HCT116 (cell line): ENCODE measurements around the gene KCNA3. TPM values are rescaled to one million over a fixed set of nuclear protein-coding genes. Genes with fewer than 3 reads are reported as not detected.

Source experiments
- ATAC-seq: fragments of 200-7000 bp; cut with Tn5 transposase; 2 replicates; pipeline ENCODE4 v1.9.1; 2020; ENCODE audit warnings: mild to moderate bottlenecking, moderate library complexity
- BruUV-seq: library from RNA; stranded (reverse); fragments of 400-500 nt; replicated peaks from 2 replicates; lab custom pipeline; 2021; lab: Mats Ljungman, UMichigan
- CTCF ChIA-PET: fragments of 300-600 bp; sonication (Branson Sonifier 250); formaldehyde crosslinking; loops from one replicate; lab custom pipeline; 2021; ENCODE audit warnings: antibody characterized with exemption; lab: Charles Lee
- POLR2A ChIA-PET: fragments of 300-600, 350-600 bp; sonication (Branson Sonifier 250); formaldehyde crosslinking; loops from one replicate; lab custom pipeline; 2021; ENCODE audit warnings: antibody characterized with exemption; lab: Charles Lee
- RAD21 ChIA-PET, 2 experiments: fragments of 300-600 bp; sonication (Branson Sonifier 250); formaldehyde crosslinking; loops; one replicate each; lab custom pipeline; 2023; ENCODE audit warnings: low total read pairs in 2 of 2; ENCODE audit not compliant: uncharacterized antibody in 2 of 2, unreplicated experiment in 2 of 2, low non-redundant PET in 1 of 2; lab: Charles Lee
- DNase-seq: peaks from one replicate; pipeline ENCODE4 v3.0.0-alpha.2; 2010; ENCODE audit warnings: low read depth, low spot score
- H2AFZ ChIP-seq: fragments of 200-600 bp; shearing (Covaris generic), sonication (generic); 2 replicates; pipeline ENCODE4 v1.6.1; 2017; ENCODE audit warnings: low read depth, mixed run types, mixed read lengths, antibody characterized with exemption, low read length; ENCODE audit not compliant: poor library complexity, severe bottlenecking
- H3K27ac ChIP-seq: 2 replicates; pipeline ENCODE4 v1.5.1; 2012; ENCODE audit warnings: low read depth, low read length
- H3K27me3 ChIP-seq: fragments of 200-600 bp; sonication (generic); 2 replicates; pipeline ENCODE4 v1.6.1; 2016; ENCODE audit warnings: mixed run types, low read length, mixed read lengths; ENCODE audit not compliant: insufficient read depth
- H3K36me3 ChIP-seq, 2 experiments: fragments of 200-500 bp in 1 of 2; fragments of 200-600 bp in 1 of 2; sonication (Bioruptor generic) in 1 of 2; sonication (generic) in 1 of 2; 2 replicates each; pipeline versions ENCODE4 v1.5.1 to v1.6.1; 2014 to 2016; ENCODE audit warnings: low read length in 2 of 2, inconsistent platforms in 1 of 2, mixed read lengths in 1 of 2, mixed run types in 1 of 2; ENCODE audit not compliant: insufficient read depth in 2 of 2, control insufficient read depth in 1 of 2
- H3K4me1 ChIP-seq, 2 experiments: fragments of 200-600 bp in 1 of 2; sonication (generic) in 1 of 2; 2 replicates each; pipeline versions ENCODE4 v1.5.1 to v1.6.1; 2012 to 2017; ENCODE audit warnings: low read length in 2 of 2, inconsistent platforms in 1 of 2, mild to moderate bottlenecking in 1 of 2, mixed read lengths in 1 of 2, mixed run types in 1 of 2, moderate library complexity in 1 of 2; ENCODE audit not compliant: insufficient read depth in 2 of 2, control insufficient read depth in 1 of 2
- H3K4me2 ChIP-seq: fragments of 200-600 bp; sonication (generic); 2 replicates; pipeline ENCODE4 v1.6.1; 2017; ENCODE audit warnings: mixed run types, low read length, mixed read lengths
- H3K4me3 ChIP-seq, 2 experiments: fragments of 200-600 bp in 1 of 2; sonication (generic) in 1 of 2; replicated peaks in 1 of 2; 2 replicates each; pipeline ENCODE4 v1.5.1; 2011 to 2016; ENCODE audit warnings: low read length in 2 of 2, control low read depth in 1 of 2, low read depth in 1 of 2, mild to moderate bottlenecking in 1 of 2, mixed read lengths in 1 of 2, mixed run types in 1 of 2
- H3K79me2 ChIP-seq: fragments of 200-600 bp; sonication (generic); 2 replicates; pipeline ENCODE4 v1.6.1; 2017; ENCODE audit warnings: mild to moderate bottlenecking, mixed run types, low read length, moderate library complexity, mixed read lengths; ENCODE audit not compliant: insufficient read depth
- H3K9ac ChIP-seq: fragments of 200-600 bp; sonication (generic); 2 replicates; pipeline ENCODE4 v1.6.1; 2016; ENCODE audit warnings: low read length, mixed read lengths
- H3K9me2 ChIP-seq: fragments of 200-600 bp; sonication (generic), shearing (Covaris generic); 2 replicates; pipeline ENCODE4 v1.6.1; 2017; ENCODE audit warnings: mixed run types, mild to moderate bottlenecking, moderate library complexity; ENCODE audit not compliant: insufficient read depth
- H3K9me3 ChIP-seq, 2 experiments: fragments of 200-500 bp in 1 of 2; fragments of 200-600 bp in 1 of 2; sonication (Bioruptor generic) in 1 of 2; sonication (generic) in 1 of 2; 2 replicates each; pipeline ENCODE4 v1.6.1; 2014 to 2017; ENCODE audit warnings: low read length in 2 of 2, mixed read lengths in 2 of 2, inconsistent platforms in 1 of 2, low read depth in 1 of 2, mild to moderate bottlenecking in 1 of 2, mixed run types in 1 of 2, moderate library complexity in 1 of 2; ENCODE audit not compliant: control insufficient read depth in 1 of 2, insufficient read depth in 1 of 2
- H4K20me1 ChIP-seq: fragments of 200-600 bp; sonication (generic), shearing (Covaris generic); 2 replicates; pipeline ENCODE4 v1.6.1; 2017; ENCODE audit warnings: mixed run types, mild to moderate bottlenecking, moderate library complexity; ENCODE audit not compliant: insufficient read depth
- EGR1 ChIP-seq: IDR thresholded peaks from 2 replicates; pipeline ENCODE4 v1.6.1; 2012; ENCODE audit warnings: low read depth
- EZH2 ChIP-seq: fragments of 200-600 bp; sonication (generic); IDR thresholded peaks from 2 replicates; pipeline ENCODE4 v1.6.1; 2017; ENCODE audit warnings: antibody characterized with exemption, mixed run types
- POLR2AphosphoS5 ChIP-seq: IDR thresholded peaks from 2 replicates; pipeline ENCODE4 v1.6.1; 2011; ENCODE audit warnings: mild to moderate bottlenecking, low read depth, low read length, moderate library complexity
- RAD21 ChIP-seq: IDR thresholded peaks from 2 replicates; pipeline ENCODE4 v1.6.1; 2012; ENCODE audit warnings: low read depth, mild to moderate bottlenecking
- TCF7L2 ChIP-seq: IDR thresholded peaks from 2 replicates; pipeline ENCODE4 v1.7.0; 2011; ENCODE audit warnings: borderline replicate concordance, inconsistent platforms; ENCODE audit not compliant: insufficient read depth, insufficient read length; ENCODE audit errors: extremely low read depth
- YY1 ChIP-seq: IDR thresholded peaks from 2 replicates; pipeline ENCODE4 v1.6.1; 2011; ENCODE audit warnings: low read length, low read depth, moderate library complexity, mild to moderate bottlenecking; ENCODE audit not compliant: insufficient replicate concordance; ENCODE audit errors: extremely low read depth
- ZNF274 ChIP-seq: fragments of 200-500 bp; sonication (Bioruptor generic); IDR thresholded peaks from 2 replicates; pipeline ENCODE4 v1.6.1; 2014; ENCODE audit warnings: mild to moderate bottlenecking, low read depth, low read length, inconsistent platforms
- intact Hi-C: fragments of 100-400 bp; cut with micrococcal nuclease; formaldehyde crosslinking; loops from 2 replicates; pipeline ENCODE4 v1.10.0; 2022
- total RNA-seq: library from RNA; stranded (reverse); gene quantifications from one replicate; pipeline ENCODE4 v1.2.1, GENCODE V29; 2021; ENCODE audit not compliant: unreplicated experiment
- TF ChIP-seq, protein P1 (sequence below), 3 experiments: fragments of 200-600 bp in 1 of 3; sonication (generic) in 1 of 3; IDR thresholded peaks in 2 of 3; conservative IDR thresholded peaks in 1 of 3; 2 replicates each; pipeline ENCODE4 v1.5.1; 2012 to 2017; ENCODE audit warnings: low read depth in 2 of 3, low read length in 2 of 3, antibody characterized with exemption in 1 of 3, borderline replicate concordance in 1 of 3, control low read depth in 1 of 3, mild to moderate bottlenecking in 1 of 3, mixed read lengths in 1 of 3, mixed run types in 1 of 3, moderate library complexity in 1 of 3; ENCODE audit not compliant: insufficient read depth in 1 of 3
- TF ChIP-seq, protein P2 (sequence below): IDR thresholded peaks from 2 replicates; pipeline ENCODE4 v1.6.1; 2012

Gene KCNA3
- total RNA-seq, 1 experiment from 2014 or later: 0.07 TPM

DNA sequence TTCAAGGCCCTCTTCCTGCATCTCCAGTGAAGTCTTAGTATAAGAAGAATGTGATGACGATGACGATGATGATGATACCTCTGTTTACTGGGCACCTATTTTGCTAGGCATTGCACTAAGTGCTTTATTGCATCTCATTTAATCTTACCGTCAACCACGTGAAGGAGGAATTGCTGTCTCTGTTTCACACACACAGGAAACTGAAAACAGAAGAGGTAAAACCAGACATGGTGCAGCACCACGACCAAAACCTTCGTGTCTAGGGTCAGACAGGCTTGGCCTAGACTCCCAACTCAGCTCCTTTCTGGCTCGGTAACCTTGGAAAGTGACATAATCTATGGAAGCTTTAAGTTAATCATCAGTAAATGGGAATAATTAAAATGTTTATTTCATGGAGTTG is 47.9 kb downstream of the KCNA3 start:
- no peak overlapping the region for H3K4me2 ChIP-seq
- BruUV-seq: no TSS peak
- no peaks in the 10 kb centered on the region for H3K9me2 ChIP-seq
- no peak overlapping the region for H2AFZ ChIP-seq
- H3K79me2 ChIP-seq: no peaks in the 10 kb centered on the region
- intact Hi-C loops: no loop called here
- RAD21 ChIA-PET: no interaction called here
- H3K27me3 ChIP-seq: peaks cover 6% of the 10 kb centered on the region
- no peaks in the 10 kb centered on the region for H4K20me1 ChIP-seq
- H3K4me1 ChIP-seq: 0 out of 4 replicates have a peak, but pooled peaks cover 0 to 3% of the 10 kb centered on the region in 2 experiments
- no peak overlapping the region for H3K9ac ChIP-seq
- no peak overlapping the region for H3K27ac ChIP-seq
- no peaks in the 10 kb centered on the region for H3K9me3 ChIP-seq
- CTCF ChIA-PET: no interaction called here
- no peaks in the 10 kb centered on the region for H3K36me3 ChIP-seq
- no peak for ATAC-seq
- no peak for DNase-seq
- TF ChIP-seq ZNF274 (no peak), YY1 (no peak), EGR1 (no peak), POLR2AphosphoS5 (no peak), TCF7L2 (no peak), RAD21 (no peak), EZH2 (no peak)
- TF ChIP-seq, protein P1, sequence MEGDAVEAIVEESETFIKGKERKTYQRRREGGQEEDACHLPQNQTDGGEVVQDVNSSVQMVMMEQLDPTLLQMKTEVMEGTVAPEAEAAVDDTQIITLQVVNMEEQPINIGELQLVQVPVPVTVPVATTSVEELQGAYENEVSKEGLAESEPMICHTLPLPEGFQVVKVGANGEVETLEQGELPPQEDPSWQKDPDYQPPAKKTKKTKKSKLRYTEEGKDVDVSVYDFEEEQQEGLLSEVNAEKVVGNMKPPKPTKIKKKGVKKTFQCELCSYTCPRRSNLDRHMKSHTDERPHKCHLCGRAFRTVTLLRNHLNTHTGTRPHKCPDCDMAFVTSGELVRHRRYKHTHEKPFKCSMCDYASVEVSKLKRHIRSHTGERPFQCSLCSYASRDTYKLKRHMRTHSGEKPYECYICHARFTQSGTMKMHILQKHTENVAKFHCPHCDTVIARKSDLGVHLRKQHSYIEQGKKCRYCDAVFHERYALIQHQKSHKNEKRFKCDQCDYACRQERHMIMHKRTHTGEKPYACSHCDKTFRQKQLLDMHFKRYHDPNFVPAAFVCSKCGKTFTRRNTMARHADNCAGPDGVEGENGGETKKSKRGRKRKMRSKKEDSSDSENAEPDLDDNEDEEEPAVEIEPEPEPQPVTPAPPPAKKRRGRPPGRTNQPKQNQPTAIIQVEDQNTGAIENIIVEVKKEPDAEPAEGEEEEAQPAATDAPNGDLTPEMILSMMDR (IDR thresholded peaks at IDR 0.05 in 2 of 3, conservative IDR thresholded peaks at IDR 0.05 in 1 of 3; ENCODE audit: borderline replicate concordance in 1 of 3, insufficient read depth in 1 of 3, low read depth in 2 of 3, low read length in 2 of 3): no peak
- TF ChIP-seq, protein P2, sequence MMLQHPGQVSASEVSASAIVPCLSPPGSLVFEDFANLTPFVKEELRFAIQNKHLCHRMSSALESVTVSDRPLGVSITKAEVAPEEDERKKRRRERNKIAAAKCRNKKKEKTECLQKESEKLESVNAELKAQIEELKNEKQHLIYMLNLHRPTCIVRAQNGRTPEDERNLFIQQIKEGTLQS: no peak
- H3K4me3 ChIP-seq: no peak overlapping the region
- POLR2A ChIA-PET: no interaction called here

Other genes with a start within 250 kb of the KCNA3 start
- 0.22 TPM for gene PROK1, start 223.8 kb downstream of the KCNA3 start, total RNA-seq
- not detected for gene KCNA10, start 155.8 kb downstream of the KCNA3 start, total RNA-seq
- not detected for gene KCNA2, start 68.6 kb downstream of the KCNA3 start, total RNA-seq
- gene CD53, start 198.2 kb upstream of the KCNA3 start, total RNA-seq: 0.96 TPM